T1000 (cell line): Measurements from ENCODE around the gene CENPC.
"Not testable (repeated sequence)": the region's sequence is repeated elsewhere in the genome, so short reads cannot be mapped to it uniquely, and the experiment has no call there.

Source experiments
- DNase-seq: peaks from one replicate; lab custom pipeline; 2025; ENCODE audit warnings: mixed read lengths; lab: John Stamatoyannopoulos, UW

Gene CENPC

DNA sequence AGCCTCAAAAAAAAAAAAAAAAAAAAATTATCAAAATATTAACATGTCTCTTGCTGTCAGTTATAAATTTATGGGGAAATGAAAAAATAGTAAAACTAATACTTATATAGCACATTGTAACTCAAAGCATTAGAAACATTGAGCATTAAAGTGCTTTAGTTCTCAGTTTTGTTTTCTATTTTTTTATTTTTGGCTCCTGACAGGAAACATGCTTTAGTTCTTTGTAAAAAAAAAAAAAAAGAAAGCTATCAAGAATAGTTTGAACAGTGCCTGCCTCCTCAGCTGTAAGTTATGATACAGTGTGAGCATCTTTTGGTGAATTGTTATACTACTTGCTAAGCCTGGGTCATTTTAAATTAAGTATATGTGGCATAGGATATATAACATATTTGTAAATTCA lies 5.1 kb upstream of the CENPC start:
- no peak for DNase-seq

- DNase-seq = no peak
Observed at GRCh38 chr4:67549123-67549522, 3.8 kb upstream of the CENPC start.

DNA sequence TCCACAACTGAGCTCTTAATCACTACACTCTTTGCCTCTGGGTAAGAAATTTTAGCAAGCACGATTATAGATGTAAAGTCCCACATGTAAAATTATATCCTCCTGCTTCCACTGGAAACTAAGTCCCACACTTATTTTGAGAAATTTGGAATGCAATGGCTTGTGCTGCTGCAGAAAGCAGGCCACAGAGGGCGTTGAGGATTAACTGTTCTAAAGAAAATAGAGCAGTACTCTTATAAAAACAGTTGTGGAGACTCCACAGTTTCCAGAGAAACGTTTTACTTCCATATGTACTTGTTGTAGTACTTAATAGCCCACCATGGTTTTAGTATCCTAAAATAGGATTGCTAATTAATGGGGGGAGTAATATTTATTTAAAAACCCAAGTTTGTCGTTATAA lies 1.7 kb upstream of the CENPC start:
- DNase-seq = no peak

DNA sequence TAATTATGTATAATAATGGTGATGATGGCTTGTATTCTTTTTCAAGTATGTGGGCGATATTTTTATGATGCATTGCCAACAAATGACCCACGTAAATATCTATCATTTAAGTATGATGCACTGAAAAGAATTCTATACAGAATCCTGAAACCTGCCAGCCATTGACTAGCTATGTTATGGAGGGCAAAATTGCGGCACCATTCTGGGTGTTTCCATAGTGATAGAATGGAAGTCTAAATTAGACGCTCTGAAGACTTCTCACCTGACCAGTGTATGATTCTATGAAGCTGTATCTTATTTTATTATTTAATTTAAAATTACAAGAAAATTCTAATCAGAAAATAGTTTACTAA lies 677 bp upstream of the CENPC start:
- no peak for DNase-seq

GRCh38 chr4:67542076-67542475 lies 3.2 kb downstream of the CENPC start:
- no peak for DNase-seq

DNA sequence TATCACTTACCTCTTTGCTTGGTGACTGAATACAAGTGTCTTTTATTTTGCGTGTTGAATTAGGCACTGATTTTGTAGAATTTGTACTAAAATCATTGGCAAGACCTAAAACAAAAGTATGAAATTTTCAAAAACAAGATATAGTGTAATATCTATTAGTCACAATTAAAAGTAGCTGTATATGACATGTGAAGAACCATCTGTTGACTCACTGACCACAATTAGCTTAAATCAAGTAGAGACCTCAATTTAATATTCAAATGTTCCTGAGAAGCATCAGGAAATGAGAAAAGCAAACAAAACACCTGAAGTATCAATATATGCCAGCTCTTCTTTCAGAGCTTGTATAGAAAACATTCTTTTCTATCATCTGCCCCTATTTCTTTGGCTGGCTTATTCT lies 5.5 kb downstream of the CENPC start:
- no peak for DNase-seq

DNA sequence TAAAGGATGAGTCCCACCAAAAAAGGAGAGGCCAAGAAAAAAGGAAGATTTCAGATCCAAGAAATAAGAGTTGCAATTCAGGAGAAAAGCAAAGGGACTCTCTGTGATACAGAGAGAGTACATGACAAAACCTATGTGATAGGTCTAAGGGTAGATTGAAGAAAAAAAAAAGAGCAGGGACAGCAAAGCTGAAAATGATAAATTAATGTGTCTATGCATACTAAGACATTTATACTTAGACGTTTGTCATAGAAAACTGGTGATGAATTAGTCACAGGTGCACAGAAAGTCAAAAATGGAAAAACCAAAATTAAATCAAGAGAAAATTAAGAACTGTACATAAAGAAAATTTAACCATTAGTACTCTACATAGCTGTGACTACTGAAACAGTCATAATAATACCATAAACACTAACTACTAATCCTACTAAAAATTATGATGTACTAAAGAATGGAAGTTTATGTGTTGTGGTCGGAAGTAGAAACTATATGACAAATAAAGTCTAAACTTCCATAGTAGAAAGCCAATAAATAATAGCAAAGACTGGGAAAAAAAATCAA lies 9.9 kb downstream of the CENPC start:
- DNase-seq = no peak

GRCh38 chr4:67533112-67533511 lies 12.2 kb downstream of the CENPC start:
- no peak for DNase-seq

DNA sequence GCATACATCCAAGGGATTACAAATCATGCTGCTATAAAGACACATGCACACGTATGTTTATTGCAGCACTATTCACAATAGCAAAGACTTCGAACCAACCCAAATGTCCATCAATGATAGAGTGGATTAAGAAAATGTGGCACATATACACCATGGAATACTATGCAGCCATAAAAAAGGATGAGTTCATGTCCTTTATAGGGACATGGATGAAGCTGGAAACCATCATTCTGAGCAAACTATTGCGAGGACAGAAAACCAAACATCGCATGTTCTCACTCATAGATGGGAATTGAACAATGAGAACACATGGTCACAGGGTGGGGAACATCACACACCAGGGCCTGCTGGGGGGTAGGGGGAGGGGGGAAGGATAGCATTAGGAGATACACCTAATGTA lies 12.9 kb downstream of the CENPC start:
- not testable (repeated sequence) for DNase-seq

DNA sequence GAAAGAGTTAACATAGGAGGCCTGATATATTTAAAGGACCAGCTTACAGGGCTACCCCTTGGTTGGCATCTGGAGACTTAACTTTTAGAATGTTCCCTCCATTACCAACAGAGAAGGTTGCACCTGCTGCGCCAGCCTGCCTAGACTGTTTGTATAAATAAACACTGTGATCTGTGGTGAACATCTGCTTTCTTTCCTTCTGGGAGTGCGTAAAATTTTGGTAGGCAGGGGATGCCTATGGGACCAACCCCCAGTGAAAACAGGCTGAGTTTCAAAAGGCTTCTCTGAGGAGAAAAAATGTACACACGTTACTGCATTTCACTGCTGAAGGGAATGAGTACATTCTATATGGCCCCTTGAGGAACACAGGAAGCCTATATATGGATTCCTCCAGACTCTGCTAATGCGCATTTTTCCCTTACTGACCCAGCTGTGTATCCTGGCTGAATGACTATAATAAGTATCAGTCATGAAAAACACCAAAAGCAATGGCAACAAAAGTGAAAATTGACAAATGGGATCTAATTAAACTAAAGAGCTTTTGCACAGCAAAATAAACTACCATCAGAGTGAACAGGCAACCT lies 13.8 kb downstream of the CENPC start:
- DNase-seq = no peak

DNA sequence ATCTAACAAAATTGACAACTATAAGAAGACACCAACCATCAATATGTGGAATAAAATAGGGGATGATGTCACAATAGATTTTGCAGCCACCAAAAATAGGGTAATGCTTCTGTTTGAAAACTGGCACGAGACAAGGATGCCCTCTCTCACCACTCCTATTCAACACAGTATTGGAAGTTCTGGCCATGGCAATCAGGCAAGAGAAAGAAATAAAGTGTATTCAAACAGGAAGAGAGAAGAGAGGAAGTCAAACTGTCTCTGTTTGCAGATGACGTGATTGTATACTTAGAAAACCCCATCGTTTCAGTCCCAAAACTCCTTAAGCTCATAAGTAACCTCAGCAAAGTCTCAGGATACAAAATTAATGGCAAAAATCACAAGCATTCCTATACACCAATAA lies 21.2 kb downstream of the CENPC start:
- not testable (repeated sequence) for DNase-seq

DNA sequence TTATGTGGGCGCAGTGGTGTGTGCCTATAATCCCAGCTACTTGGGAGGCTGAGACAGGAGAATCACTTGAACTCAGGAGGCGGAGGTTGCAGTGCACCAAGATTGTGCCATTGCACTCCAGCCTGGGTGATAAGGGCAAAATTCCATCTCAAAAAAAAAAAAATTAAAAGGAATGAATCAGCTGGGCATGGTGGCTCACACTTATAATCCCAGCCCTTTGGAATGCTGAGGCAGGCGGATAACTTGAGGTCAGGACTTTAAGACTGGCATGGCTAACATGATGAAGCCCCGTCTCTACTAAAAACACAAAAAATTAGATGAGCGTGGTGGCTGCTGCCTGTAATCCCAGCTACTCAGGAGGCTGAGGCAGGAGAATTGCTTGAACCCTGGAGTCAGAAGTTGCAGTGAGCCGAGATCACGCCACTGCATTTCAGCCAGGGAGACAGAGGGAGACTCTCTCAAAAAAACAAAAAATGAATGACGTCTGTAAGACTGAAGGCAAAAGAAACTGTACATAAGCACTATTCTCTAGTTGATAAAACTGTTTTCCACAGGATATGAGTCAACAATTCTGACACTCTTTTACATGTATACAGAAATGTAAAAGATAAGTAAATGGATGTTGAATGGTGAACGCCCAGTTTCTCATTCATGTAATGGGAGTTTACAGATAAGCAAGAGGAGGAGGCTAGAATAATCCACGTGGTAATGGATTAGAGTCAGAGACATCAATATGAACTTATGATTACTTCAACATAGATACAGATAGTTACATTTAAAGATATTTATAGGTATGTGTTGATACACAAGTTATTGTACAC lies 22.2 kb downstream of the CENPC start:
- DNase-seq = no peak

GRCh38 chr4:67522230-67522629 lies 23.1 kb downstream of the CENPC start:
- no peak for DNase-seq

- no peak for DNase-seq
Observed at GRCh38 chr4:67521506-67521905, 23.8 kb downstream of the CENPC start.

DNA sequence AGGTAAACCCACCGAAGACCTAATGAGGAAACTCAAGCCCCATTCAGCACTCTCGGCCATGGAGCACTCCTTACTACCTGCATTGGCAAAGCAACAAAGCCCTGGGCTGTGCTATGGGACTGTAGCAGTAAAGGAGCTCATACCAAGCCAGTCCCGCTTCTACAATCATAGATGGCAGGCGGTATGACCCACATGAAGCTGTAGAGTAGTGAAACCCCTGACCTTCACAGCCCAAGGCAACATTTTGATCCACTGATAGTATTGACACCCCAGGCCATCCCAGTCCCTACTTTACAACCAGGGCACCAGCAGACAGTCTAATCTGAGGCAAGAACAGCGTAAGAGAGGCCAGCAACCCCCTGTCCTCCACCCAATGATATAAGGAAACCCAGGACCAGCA lies 25.2 kb downstream of the CENPC start:
- DNase-seq = no peak

- DNase-seq = no peak
Observed at GRCh38 chr4:67512501-67512900, 32.8 kb downstream of the CENPC start.

DNA sequence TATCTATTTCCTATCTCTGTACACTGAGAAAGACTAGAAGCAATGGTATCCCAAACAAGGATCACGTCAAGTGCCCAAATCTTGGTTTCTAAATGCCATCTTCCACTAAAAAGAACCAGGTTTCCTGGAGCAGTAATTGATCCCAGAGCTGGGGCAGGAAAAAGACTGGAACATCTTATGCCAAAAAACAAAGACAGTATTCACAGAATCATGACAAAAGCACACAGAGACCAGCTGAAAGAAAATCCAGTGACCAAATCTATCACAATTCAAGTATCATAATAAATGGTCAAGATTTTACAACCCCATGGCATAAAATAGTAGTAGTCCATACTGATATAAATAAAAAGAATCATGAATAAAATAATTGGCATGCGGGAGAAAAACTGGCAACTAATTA lies 44.9 kb downstream of the CENPC start:
- DNase-seq = no peak

DNA sequence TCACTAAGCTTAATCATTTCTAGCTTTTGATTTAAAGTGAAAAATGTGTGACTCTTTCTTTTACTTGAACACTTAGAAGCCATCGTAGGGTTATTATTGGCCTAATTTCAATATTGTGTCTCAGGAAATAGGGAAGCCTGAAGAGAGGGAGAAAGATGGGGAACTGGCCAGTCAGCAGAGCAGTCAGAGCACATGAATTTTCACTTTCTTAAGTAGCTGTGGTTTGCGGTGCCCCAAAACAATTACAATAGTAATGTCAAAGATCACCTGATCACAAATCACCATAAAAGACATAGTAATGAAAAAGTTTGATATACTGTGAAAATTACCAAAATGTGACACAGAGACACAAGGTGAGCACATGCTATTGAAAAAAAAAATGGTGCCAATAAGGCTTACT lies 45.5 kb downstream of the CENPC start:
- DNase-seq = no peak

GRCh38 chr4:67483868-67484602 lies 61.3 kb downstream of the CENPC start:
- no peak for DNase-seq

DNA sequence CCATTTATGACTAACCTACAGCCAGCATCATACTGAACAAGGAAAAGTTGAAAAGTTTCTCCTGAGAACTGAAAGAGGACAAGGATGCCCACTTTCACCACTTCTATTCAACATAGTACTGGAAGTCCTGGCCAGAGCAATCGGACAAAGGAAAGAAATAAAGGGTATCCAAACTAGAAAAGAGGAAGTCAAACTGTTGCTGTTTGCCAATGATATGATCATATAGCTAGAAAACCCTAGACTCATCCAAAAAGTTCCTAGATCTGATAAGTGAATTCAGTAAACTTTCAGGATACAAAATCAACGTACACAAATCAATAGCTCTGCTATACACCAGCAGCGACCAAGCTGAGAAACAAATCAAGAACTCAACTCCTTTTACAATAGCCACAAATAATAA lies 64.5 kb downstream of the CENPC start:
- no peak for DNase-seq

GRCh38 chr4:67475155-67475554 lies 70.1 kb downstream of the CENPC start:
- no peak for DNase-seq

GRCh38 chr4:67470871-67471270 lies 74.4 kb downstream of the CENPC start:
- no peak for DNase-seq

- DNase-seq = no peak
Observed at GRCh38 chr4:67468830-67469229, 76.5 kb downstream of the CENPC start.
